Hepatocyte (in vitro differentiated cells): ENCODE results near the gene KCNN3. TPM values are rescaled to one million over a fixed set of nuclear protein-coding genes. Genes with fewer than 3 reads are reported as not detected.

ENCODE experiments used
- DNase-seq: peaks from one replicate; pipeline ENCODE4 v3.0.0-alpha.2; 2016; ENCODE audit warnings: low spot score
- H2AFZ ChIP-seq: fragments of 200-600 bp; sonication (generic); 2 replicates; pipeline ENCODE4 v1.6.0; 2016; ENCODE audit warnings: antibody characterized with exemption, mild to moderate bottlenecking
- H3K27ac ChIP-seq: fragments of 200-600 bp; sonication (generic); 2 replicates; pipeline ENCODE4 v1.5.1; 2016; ENCODE audit warnings: mild to moderate bottlenecking
- H3K27me3 ChIP-seq: fragments of 200-600 bp; sonication (generic); 2 replicates; pipeline ENCODE4 v1.6.1; 2016
- H3K36me3 ChIP-seq: fragments of 200-600 bp; sonication (generic); replicated peaks from 2 replicates; pipeline ENCODE4 v1.5.1; 2016; ENCODE audit warnings: low read depth; ENCODE audit not compliant: insufficient read depth
- H3K4me1 ChIP-seq: fragments of 200-600 bp; sonication (generic); 2 replicates; pipeline ENCODE4 v1.5.1; 2016; ENCODE audit warnings: mild to moderate bottlenecking, moderate library complexity; ENCODE audit not compliant: insufficient read depth
- H3K4me2 ChIP-seq: fragments of 200-600 bp; sonication (generic); 2 replicates; pipeline ENCODE4 v1.6.0; 2016
- H3K4me3 ChIP-seq: fragments of 200-600 bp; sonication (generic); 2 replicates; pipeline ENCODE4 v1.5.1; 2016; ENCODE audit warnings: mild to moderate bottlenecking
- H3K79me2 ChIP-seq: fragments of 200-600 bp; sonication (generic); 2 replicates; pipeline ENCODE4 v1.6.0; 2017; ENCODE audit warnings: mild to moderate bottlenecking
- H3K9me2 ChIP-seq: fragments of 200-600 bp; sonication (generic); replicated peaks from 2 replicates; pipeline ENCODE4 v1.6.0; 2017; ENCODE audit warnings: mild to moderate bottlenecking; ENCODE audit not compliant: insufficient read depth
- H3K9me3 ChIP-seq: fragments of 200-600 bp; sonication (generic); 2 replicates; pipeline ENCODE4 v1.5.1; 2016; ENCODE audit warnings: low read depth, mild to moderate bottlenecking
- H4K20me1 ChIP-seq: fragments of 200-600 bp; sonication (generic); 2 replicates; pipeline ENCODE4 v1.6.0; 2016; ENCODE audit warnings: mild to moderate bottlenecking; ENCODE audit not compliant: insufficient read depth, poor library complexity, severe bottlenecking
- EZH2 ChIP-seq: fragments of 200-600 bp; sonication (generic); IDR thresholded peaks from 2 replicates; pipeline ENCODE4 v1.6.1; 2016; ENCODE audit warnings: antibody characterized with exemption, mild to moderate bottlenecking, borderline replicate concordance
- EZH2phosphoT487 ChIP-seq: fragments of 200-600 bp; sonication (generic); IDR thresholded peaks from one replicate; pipeline ENCODE4 v1.6.1; 2018; ENCODE audit warnings: antibody characterized with exemption, mild to moderate bottlenecking, low read depth, moderate library complexity; ENCODE audit not compliant: unreplicated experiment, severe bottlenecking
- WGBS: methylation state at CpG from one replicate; pipeline ENCODE4 v1.1.6; 2016; ENCODE audit warnings: low lambda C conversion rate; ENCODE audit errors: missing lambda C conversion rate; 5-methylcytosine and 5-hydroxymethylcytosine counted together
- polyA plus RNA-seq: library from polyadenylated mRNA; unstranded; fragments of >200 nt; fragmentation: Nextera tagmentation; extraction: Ambion mirVana; gene quantifications from 2 replicates; pipeline ENCODE4 v1.2.1, GENCODE V29; 2016
- total RNA-seq: library from RNA; depleted of rRNA; stranded (reverse); fragments of >200 nt; gene quantifications from 2 replicates; pipeline ENCODE4 v1.2.3, GENCODE V29; 2014
- TF ChIP-seq, protein P1 (sequence below): fragments of 200-600 bp; sonication (generic); IDR thresholded peaks from 2 replicates; pipeline ENCODE4 v1.5.1; 2016; ENCODE audit warnings: antibody characterized with exemption, mild to moderate bottlenecking; ENCODE audit not compliant: poor library complexity

The KCNN3 gene
- total and polyA plus RNA-seq, 2 experiments from 2014 or later = 0.56 to 0.67 TPM

GRCh38 chr1:154657556-154657955, 212.5 kb downstream of the KCNN3 start:
- Histone ChIP-seq H2AFZ (no peak overlapping the region), H4K20me1 (no peaks in the 10 kb centered on the region), H3K4me1 (no peaks in the 10 kb centered on the region), H3K9me3 (no peaks in the 10 kb centered on the region), H3K4me2 (no peak overlapping the region), H3K27ac (no peak overlapping the region), H3K9me2 (no peaks in the 10 kb centered on the region), H3K4me3 (no peak overlapping the region), H3K79me2 (no peaks in the 10 kb centered on the region), H3K27me3 (peaks cover 14% of the 10 kb centered on the region), H3K36me3 (no peaks in the 10 kb centered on the region)
- DNase-seq = no peak
- TF ChIP-seq EZH2 (no peak), EZH2phosphoT487 (no peak)
- TF ChIP-seq, protein P1, sequence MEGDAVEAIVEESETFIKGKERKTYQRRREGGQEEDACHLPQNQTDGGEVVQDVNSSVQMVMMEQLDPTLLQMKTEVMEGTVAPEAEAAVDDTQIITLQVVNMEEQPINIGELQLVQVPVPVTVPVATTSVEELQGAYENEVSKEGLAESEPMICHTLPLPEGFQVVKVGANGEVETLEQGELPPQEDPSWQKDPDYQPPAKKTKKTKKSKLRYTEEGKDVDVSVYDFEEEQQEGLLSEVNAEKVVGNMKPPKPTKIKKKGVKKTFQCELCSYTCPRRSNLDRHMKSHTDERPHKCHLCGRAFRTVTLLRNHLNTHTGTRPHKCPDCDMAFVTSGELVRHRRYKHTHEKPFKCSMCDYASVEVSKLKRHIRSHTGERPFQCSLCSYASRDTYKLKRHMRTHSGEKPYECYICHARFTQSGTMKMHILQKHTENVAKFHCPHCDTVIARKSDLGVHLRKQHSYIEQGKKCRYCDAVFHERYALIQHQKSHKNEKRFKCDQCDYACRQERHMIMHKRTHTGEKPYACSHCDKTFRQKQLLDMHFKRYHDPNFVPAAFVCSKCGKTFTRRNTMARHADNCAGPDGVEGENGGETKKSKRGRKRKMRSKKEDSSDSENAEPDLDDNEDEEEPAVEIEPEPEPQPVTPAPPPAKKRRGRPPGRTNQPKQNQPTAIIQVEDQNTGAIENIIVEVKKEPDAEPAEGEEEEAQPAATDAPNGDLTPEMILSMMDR = no peak
- WGBS = 66% methylated on average over 2 of the region's 2 CpGs

- TF ChIP-seq, protein P1 = no peak
- no peak for TF ChIP-seq EZH2phosphoT487
- TF ChIP-seq EZH2 = no peak
- Histone ChIP-seq H3K36me3 (no peaks in the 10 kb centered on the region), H3K9me2 (no peaks in the 10 kb centered on the region), H3K4me2 (no peak overlapping the region), H3K9me3 (no peaks in the 10 kb centered on the region), H3K79me2 (no peaks in the 10 kb centered on the region), H3K4me3 (no peak overlapping the region), H3K27ac (no peak overlapping the region), H4K20me1 (no peaks in the 10 kb centered on the region), H3K4me1 (no peaks in the 10 kb centered on the region), H3K27me3 (peaks cover 5% of the 10 kb centered on the region), H2AFZ (no peak overlapping the region)
- no peak for DNase-seq
Measured at GRCh38 chr1:154652893-154653292, 217.2 kb downstream of the KCNN3 start.

Other genes with a start within 250 kb of the KCNN3 start
- gene PMVK, start 66.4 kb upstream of the KCNN3 start, total RNA-seq = 12.5 and 18.5 TPM in 2 replicates
- gene PMVK, start 66.4 kb upstream of the KCNN3 start, polyA plus RNA-seq = 53.5 and 59.2 TPM in 2 replicates
- 52.4 and 53.0 TPM in 2 replicates for gene PBXIP1, start 85.8 kb upstream of the KCNN3 start, total RNA-seq
- gene PBXIP1, start 85.8 kb upstream of the KCNN3 start, polyA plus RNA-seq = 61.0 and 65.5 TPM in 2 replicates
- 20.2 and 21.8 TPM in 2 replicates for gene PYGO2, start 91.5 kb upstream of the KCNN3 start, total RNA-seq
- 22.3 and 28.3 TPM in 2 replicates for gene PYGO2, start 91.5 kb upstream of the KCNN3 start, polyA plus RNA-seq
- gene SHC1, start 100.5 kb upstream of the KCNN3 start, total RNA-seq = 81.8 and 95.6 TPM in 2 replicates
- gene SHC1, start 100.5 kb upstream of the KCNN3 start, polyA plus RNA-seq = 107 and 120 TPM in 2 replicates
- 40.4 and 41.5 TPM in 2 replicates for gene CKS1B, start 104.4 kb upstream of the KCNN3 start, total RNA-seq
- 91.3 and 102 TPM in 2 replicates for gene CKS1B, start 104.4 kb upstream of the KCNN3 start, polyA plus RNA-seq
- gene FLAD1, start 113.1 kb upstream of the KCNN3 start, total RNA-seq = 25.6 and 27.7 TPM in 2 replicates
- gene FLAD1, start 113.1 kb upstream of the KCNN3 start, polyA plus RNA-seq = 42.8 and 45.1 TPM in 2 replicates
- gene LENEP, start 123.3 kb upstream of the KCNN3 start, total RNA-seq = 0.92 TPM in 1 of 2 replicates, not detected in the other
- gene LENEP, start 123.3 kb upstream of the KCNN3 start, polyA plus RNA-seq = not detected in 2 replicates
- 27.3 and 29.2 TPM in 2 replicates for gene ZBTB7B, start 132.5 kb upstream of the KCNN3 start, total RNA-seq
- gene ZBTB7B, start 132.5 kb upstream of the KCNN3 start, polyA plus RNA-seq = 13.3 and 13.5 TPM in 2 replicates
- 0.04 and 1.6 TPM in 2 replicates for gene DCST2, start 163.5 kb upstream of the KCNN3 start, total RNA-seq
- gene DCST2, start 163.5 kb upstream of the KCNN3 start, polyA plus RNA-seq = 0.40 and 0.47 TPM in 2 replicates
- gene DCST1, start 163.5 kb upstream of the KCNN3 start, total RNA-seq = 0.60 TPM in 1 of 2 replicates, not detected in the other
- gene DCST1, start 163.5 kb upstream of the KCNN3 start, polyA plus RNA-seq = 0.12 TPM in 1 of 2 replicates, not detected in the other
- gene ADAM15, start 181.0 kb upstream of the KCNN3 start, total RNA-seq = 44.8 and 55.7 TPM in 2 replicates
- 108 and 117 TPM in 2 replicates for gene ADAM15, start 181.0 kb upstream of the KCNN3 start, polyA plus RNA-seq
- gene EFNA4, start 193.5 kb upstream of the KCNN3 start, total RNA-seq = 20.5 and 21.3 TPM in 2 replicates
- 16.3 and 18.1 TPM in 2 replicates for gene EFNA4, start 193.5 kb upstream of the KCNN3 start, polyA plus RNA-seq
- 4.0 and 5.5 TPM in 2 replicates for gene EFNA3, start 208.6 kb upstream of the KCNN3 start, total RNA-seq
- gene EFNA3, start 208.6 kb upstream of the KCNN3 start, polyA plus RNA-seq = 10.3 and 13.1 TPM in 2 replicates